HG02885 (cell line): ENCODE data around the gene ACTMAP.

Experiments
- ATAC-seq: cut with Tn5 transposase; IDR thresholded peaks from one replicate; pipeline ENCODE4 v1.9.1; 2021; ENCODE audit warnings: mild to moderate bottlenecking; ENCODE audit not compliant: unreplicated experiment, poor library complexity

The ACTMAP gene

DNA sequence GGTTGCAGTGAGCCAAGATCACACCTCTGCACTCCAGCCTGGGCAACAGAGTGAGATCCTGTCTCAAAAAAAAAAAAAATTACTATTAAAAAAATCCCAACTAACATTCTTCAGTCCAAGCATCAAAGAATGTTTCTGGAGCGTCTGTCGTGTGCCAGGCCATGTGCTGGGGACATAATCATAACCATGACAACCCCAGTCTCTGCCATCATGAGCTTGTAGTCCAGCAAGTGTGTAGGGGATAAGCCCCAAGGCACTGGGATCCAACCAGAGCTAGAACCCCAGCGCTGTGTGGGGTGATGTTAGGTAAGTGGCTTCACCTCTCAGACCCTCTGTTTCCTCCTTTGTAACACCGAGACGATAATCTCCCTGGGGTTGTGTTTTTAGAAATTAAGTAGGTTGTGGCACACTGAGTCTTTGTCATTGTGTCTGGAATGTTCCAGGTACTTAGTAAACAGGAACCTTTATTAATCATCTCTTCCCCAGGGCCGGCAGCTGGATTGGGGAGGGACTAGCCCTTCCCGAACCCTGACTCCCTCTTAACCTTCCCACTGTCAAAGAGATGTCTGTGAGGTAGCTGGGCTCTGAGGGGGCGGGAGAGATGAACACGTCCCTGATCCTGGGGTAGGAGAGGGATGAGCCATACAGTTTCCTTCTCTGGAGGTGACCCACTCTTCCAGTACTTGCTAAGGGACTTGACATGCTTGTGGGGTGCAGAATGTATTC lies 28.2 kb downstream of the ACTMAP start:
- no peak for ATAC-seq

- no peak for ATAC-seq
Measured at GRCh38 chr19:40721140-40721486, 29.2 kb downstream of the ACTMAP start.

GRCh38 chr19:40719414-40719894 lies 30.8 kb downstream of the ACTMAP start:
- ATAC-seq, result no peak

GRCh38 chr19:40718774-40719391 lies 31.4 kb downstream of the ACTMAP start:
- no peak for ATAC-seq

- no peak for ATAC-seq
Measured at GRCh38 chr19:40717880-40718773, 32.1 kb downstream of the ACTMAP start.

DNA sequence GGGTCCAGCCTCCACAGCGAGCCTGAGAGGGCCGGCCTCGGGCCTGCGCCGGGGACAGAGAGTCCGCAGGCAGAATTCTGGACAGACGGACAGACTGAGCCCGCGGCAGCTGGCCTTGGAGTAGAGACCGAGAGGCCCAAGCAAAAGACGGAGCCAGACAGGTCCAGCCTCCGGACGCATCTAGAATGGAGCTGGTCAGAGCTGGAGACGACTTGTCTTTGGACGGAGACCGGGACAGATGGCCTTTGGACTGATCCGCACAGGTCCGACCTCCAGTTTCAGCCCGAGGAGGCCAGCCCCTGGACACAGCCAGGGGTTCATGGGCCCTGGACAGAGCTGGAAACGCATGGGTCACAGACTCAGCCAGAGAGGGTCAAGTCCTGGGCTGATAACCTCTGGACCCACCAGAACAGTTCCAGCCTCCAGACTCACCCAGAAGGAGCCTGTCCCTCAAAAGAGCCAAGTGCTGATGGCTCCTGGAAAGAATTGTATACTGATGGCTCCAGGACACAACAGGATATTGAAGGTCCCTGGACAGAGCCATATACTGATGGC lies 32.9 kb downstream of the ACTMAP start:
- no peak for ATAC-seq

- ATAC-seq, result peak; percentile 75
Measured at GRCh38 chr19:40716482-40717324, 33.6 kb downstream of the ACTMAP start, which contains the start of the genes COQ8B and ITPKC. COQ8B (minus strand) TSS chr19:40716886; CDS start chr19:40714632, 2,254 bp downstream. ITPKC (plus strand) TSS chr19:40717112; CDS start chr19:40717136, 24 bp downstream.

DNA sequence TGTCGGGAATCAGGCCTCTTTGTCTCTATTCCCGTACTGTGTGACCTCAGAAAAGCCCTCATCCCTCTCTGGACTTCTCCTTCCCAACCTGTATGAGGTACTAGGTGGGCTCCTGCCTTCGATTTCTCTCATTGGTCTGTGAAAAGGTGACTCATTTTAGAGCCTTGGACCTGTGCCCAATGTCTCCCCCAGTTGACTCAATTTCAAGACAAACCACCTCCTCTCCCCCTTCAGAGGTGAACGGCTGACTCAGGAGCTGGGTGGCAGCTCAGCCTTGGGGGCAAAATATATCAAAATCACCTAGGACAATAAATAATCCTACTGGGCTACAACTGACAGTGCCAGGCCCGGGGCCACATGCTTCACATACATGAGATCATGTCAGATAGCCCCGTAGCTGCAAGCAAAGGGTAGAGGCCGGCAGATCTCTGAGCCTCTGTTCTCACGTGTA lies 34.2 kb downstream of the ACTMAP start:
- no peak for ATAC-seq

GRCh38 chr19:40714441-40715299 lies 35.6 kb downstream of the ACTMAP start:
- ATAC-seq, result peak; percentile 67

DNA sequence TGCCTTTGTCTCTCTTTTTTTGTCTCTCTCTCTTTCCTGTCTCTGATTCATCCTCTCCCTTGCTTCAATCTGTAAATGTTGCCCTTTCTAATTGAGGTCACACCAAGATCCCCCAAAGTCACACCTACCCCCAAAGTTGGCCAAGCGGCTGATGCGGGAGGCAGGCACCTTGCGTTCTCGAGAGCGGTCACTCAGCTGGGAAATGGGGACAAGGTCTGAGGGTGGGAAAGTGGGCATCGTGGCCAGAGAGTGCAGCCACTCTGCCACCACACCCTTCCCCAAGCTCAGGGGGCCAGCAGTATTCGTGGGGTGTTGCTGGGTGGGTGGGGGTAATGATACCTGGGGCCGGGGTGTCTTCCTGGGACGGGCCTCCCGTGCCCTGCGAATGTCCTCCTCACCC lies 36.3 kb downstream of the ACTMAP start:
- no peak for ATAC-seq

GRCh38 chr19:40709817-40710216 lies 40.5 kb downstream of the ACTMAP start:
- no peak for ATAC-seq

- no peak for ATAC-seq
Measured at GRCh38 chr19:40707615-40708014, 42.7 kb downstream of the ACTMAP start.

GRCh38 chr19:40705950-40706619 lies 44.2 kb downstream of the ACTMAP start:
- no peak for ATAC-seq

DNA sequence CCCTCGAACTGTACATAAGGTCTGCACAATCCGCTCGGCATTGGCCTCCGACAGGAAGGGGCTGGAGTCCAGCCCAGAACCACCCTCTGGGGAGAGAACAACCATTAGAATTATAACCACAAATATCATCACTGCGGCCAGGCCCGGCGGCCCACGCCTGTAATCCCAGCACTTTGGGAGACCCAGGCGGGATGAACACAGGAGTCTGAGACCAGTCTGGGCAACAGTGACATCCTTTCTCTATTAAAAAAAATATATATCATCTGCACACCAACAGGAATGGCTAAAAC lies 45.0 kb downstream of the ACTMAP start:
- ATAC-seq, result no peak

- ATAC-seq, result no peak
Measured at GRCh38 chr19:40704491-40705361, 45.6 kb downstream of the ACTMAP start.

- no peak for ATAC-seq
Measured at GRCh38 chr19:40703029-40703755, 47.1 kb downstream of the ACTMAP start.
